ENCODE data around the gene RPL22. TPM values are rescaled to one million over a fixed set of nuclear protein-coding genes. Genes with fewer than 3 reads are reported as not detected.

The RPL22 gene
- total RNA-seq, 1 experiment from 2014 or later: 112 TPM

Other genes starting within 250 kb of the RPL22 start
- 1.9 and 3.5 TPM in 2 replicates for gene NPHP4, start 207.2 kb downstream of the RPL22 start, total RNA-seq (2014; rRNA removed; shearing (Covaris generic))
- 4.7 and 14.4 TPM in 2 replicates for gene KCNAB2, start 153.7 kb downstream of the RPL22 start, total RNA-seq (2014; rRNA removed; shearing (Covaris generic))
- 0.98 TPM in 2 replicates for gene CHD5, start 19.3 kb downstream of the RPL22 start, total RNA-seq (2014; rRNA removed; shearing (Covaris generic))
- 4.0 and 6.3 TPM in 2 replicates for gene RNF207, start 6.5 kb upstream of the RPL22 start, total RNA-seq (2014; rRNA removed; shearing (Covaris generic))
- gene ICMT, start 36.4 kb upstream of the RPL22 start, total RNA-seq (2014; rRNA removed; shearing (Covaris generic)): 62.7 and 66.4 TPM in 2 replicates
- not detected in 2 replicates for gene HES3, start 44.6 kb upstream of the RPL22 start, total RNA-seq (2014; rRNA removed; shearing (Covaris generic))
- 4.1 and 5.0 TPM in 2 replicates for gene GPR153, start 61.5 kb upstream of the RPL22 start, total RNA-seq (2014; rRNA removed; shearing (Covaris generic))
- gene ACOT7, start 194.2 kb upstream of the RPL22 start, total RNA-seq (2014; rRNA removed; shearing (Covaris generic)): 44.2 and 55.3 TPM in 2 replicates
- 2.0 and 3.9 TPM in 2 replicates for gene HES2, start 220.3 kb upstream of the RPL22 start, total RNA-seq (2014; rRNA removed; shearing (Covaris generic))
- 4.0 TPM in 1 of 2 replicates, not detected in the other for gene ESPN, start 225.2 kb upstream of the RPL22 start, total RNA-seq (2014; rRNA removed; shearing (Covaris generic))

Measured in A172 (cell line).